Activated CD4-positive, alpha-beta T cell treated with anti-CD3 and anti-CD28 coated beads for 24 hours (primary cell): ENCODE results near the gene ABHD8.

Source experiments
- DNase-seq, 2 donors: peaks; one replicate each; pipeline ENCODE4 v3.0.0-alpha.2; 2020; ENCODE audit warnings: low read depth in 2 of 2

The ABHD8 gene, protein sequence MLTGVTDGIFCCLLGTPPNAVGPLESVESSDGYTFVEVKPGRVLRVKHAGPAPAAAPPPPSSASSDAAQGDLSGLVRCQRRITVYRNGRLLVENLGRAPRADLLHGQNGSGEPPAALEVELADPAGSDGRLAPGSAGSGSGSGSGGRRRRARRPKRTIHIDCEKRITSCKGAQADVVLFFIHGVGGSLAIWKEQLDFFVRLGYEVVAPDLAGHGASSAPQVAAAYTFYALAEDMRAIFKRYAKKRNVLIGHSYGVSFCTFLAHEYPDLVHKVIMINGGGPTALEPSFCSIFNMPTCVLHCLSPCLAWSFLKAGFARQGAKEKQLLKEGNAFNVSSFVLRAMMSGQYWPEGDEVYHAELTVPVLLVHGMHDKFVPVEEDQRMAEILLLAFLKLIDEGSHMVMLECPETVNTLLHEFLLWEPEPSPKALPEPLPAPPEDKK

DNA sequence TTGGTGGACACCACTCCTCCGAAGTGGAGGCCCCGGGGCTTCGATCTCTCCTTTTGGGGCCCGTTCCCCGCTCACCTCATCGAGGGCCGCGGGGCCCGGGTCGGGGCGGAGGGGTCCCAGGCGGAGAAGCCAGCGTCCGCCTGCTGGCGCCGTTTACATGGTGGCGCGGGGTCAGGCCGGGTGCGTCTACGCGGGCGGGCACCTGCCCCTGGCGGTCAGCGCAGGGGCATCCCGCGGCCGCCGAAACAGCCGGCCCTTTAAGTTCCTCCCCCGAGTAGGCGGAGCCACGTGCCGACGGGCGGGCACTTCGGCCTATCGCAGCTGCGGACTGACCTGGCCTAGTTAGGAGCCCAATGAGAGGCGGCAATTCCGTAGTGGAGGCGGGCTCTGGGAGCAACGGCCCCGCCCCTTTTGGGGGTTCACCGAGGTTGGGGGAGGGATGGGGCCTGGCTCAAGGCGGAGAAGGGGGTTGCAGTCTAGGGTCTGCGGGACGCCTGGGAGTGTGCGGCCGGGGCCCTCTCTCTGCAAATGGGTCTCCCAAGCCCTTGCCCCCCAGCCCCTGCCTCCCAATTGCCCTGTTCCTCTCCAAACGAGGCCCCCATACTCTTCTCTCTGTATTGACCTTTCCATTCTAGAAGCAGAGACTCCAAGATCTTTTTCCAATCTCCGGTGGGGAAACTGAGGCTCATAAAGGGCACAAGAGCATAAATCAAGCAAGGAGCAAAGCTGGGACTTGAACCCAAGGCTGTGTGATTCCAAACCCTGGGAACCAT is at the start of gene ABHD8:
Gene ABHD8, minus strand, starts transcription at position 259 of the 773 bp plus-strand sequence. CDS start 1,809 bp downstream, outside the sequence.
- peak; percentile 88 to 92 for DNase-seq

- no peak for DNase-seq
Measured at GRCh38 chr19:17352608-17353280, 49.5 kb upstream of the ABHD8 start.

- DNase-seq: no peak
Measured at GRCh38 chr19:17351815-17352435, 48.7 kb upstream of the ABHD8 start.

DNA sequence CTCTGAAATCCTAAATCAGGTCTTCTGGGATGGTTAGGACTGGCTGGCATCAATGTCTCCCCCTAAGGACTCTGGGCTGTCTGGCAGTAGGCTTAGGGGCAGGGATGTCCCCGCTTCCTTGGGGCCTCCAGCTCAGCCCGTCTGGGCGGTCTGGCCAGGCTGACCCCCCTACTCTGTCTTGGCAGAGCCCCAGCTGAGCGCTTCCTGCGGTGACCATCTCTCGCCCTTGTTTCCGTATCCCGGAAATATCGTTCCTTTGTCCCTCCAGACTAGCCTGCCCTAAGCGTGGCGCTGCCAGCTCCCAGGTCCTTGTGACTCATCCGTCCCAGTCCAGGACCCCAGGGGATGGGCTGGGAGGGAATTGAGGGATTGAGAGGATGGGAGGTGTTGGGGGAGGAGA is 45.5 kb upstream of the ABHD8 start:
- no peak for DNase-seq

GRCh38 chr19:17347877-17348276 is 44.7 kb upstream of the ABHD8 start:
- no peak for DNase-seq

- no peak for DNase-seq
Measured at GRCh38 chr19:17347361-17347760, 44.1 kb upstream of the ABHD8 start.

- DNase-seq: peak; percentile 76 to 79
Measured at GRCh38 chr19:17346109-17346671, 43.0 kb upstream of the ABHD8 start.

GRCh38 chr19:17341845-17342244 is 38.6 kb upstream of the ABHD8 start:
- DNase-seq: no peak

- DNase-seq: no peak
Measured at GRCh38 chr19:17341386-17341785, 38.2 kb upstream of the ABHD8 start.

- DNase-seq: no peak
Measured at GRCh38 chr19:17340871-17341357, 37.7 kb upstream of the ABHD8 start.

DNA sequence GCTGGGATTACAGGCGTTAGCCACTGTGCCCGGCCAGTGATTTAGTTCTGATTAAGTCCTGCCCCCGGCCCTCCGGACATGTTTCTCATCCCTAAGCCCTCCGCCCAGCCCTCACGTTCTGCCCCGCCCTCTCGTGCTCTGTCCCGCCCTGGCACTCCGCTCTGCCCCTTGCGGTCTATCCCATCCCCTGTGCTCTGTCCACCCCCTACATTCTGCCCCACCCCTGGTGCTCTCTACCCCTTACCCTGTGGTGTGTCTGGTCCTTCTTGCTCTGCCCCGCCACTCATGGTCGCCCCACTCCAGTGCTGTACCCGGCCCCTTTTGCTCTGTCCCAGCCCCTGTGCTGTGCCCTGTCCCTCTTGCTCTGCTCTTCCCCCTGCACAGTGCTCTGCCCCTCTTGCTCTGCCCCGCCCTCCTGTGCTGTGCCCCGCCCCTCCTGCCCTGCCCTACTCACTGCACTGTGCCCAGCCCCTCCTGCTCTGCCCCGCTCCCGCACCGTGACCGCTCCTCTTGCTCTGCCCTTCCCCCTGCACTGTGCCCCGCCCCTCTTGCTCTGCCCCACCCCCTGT is 37.2 kb upstream of the ABHD8 start:
- DNase-seq: no peak

DNA sequence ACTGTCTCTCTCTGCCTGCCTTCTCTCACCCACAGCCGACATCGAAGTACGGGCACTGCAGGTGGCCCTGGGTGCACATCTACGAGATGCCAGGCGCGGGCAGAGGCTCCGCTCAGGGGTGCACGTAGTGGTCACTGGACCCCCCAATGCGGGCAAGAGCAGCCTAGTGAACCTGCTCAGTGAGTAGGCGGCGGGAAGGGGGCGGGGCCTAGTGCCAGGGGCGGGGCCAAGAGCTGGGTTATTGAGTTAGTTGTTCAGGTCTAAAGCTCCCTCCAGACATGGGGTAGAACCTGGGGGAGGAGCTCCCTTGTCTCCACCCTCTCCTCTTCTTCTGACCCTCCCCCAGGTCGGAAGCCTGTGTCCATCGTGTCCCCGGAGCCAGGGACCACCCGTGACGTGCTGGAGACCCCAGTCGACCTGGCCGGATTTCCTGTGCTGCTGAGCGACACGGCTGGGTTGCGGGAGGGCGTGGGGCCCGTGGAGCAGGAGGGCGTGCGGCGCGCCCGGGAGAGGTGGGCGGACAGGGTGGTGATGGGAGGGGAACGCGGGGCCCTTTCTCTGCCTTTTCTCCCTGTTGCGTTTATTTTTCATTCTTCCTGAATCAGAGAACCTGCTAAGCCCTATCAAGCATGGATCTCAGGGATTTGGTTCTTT is 36.0 kb upstream of the ABHD8 start:
- peak in 1 of 2 donors; percentile 59 for DNase-seq

DNA sequence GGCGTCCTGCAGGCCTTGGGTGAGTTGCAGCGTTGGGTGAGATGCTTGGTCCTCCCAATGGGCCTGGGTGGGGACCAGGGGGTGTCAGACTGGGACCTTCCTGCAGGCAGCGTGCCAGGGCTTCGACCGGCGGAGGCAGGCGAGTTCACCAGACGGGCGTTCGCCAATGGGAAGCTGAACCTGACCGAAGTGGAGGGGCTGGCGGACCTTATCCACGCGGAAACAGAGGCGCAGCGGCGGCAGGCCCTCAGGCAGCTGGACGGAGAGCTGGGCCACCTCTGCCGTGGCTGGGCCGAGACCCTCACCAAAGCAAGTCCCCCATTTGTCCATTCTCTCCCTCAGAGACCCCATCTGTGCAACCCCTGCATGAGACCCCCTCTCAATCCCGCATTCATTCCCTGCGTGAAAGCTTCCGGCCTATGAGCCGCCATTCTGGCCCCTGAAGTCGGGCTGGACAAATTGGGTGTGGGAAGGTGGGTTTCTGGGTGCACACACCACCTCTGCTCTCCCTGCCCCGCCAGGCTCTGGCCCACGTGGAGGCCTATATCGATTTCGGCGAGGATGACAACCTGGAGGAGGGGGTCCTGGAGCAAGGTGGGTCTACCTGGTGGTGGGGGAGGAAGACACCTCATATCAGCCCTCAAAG is 35.3 kb upstream of the ABHD8 start:
- no peak for DNase-seq

DNA sequence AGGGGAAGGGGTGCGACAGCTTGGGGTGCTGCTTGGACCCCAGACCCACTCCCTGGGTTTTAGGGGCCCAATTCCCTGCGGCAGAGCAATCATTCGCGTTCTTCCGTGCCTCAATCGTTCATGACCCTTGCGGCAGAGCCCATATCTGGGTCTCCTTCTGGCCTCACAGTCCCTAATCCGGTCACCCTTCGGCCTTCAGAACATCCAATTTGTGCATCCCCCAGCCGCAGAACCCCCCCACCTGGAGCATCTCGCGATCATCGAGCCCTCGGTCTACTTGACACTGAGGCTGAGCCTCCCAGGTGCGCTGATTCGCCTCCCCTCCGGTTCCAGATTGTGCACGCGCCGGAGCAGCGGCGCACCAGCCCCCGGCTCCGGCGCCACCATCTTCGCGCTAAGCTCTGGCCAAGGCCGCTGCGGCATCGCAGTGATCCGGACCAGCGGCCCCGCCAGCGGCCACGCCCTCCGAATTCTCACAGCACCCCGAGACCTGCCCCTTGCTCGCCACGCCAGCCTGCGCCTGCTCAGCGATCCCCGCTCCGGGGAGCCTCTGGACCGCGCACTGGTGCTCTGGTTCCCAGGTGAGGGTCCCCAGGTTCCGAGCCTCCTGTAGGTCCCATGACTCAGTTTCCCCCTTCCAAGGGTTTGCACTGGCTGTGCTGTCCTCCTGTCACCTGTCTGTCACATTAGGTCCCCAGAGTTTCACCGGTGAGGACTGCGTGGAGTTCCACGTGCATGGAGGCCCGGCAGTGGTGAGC is 34.6 kb upstream of the ABHD8 start:
- no peak for DNase-seq

GRCh38 chr19:17336872-17337674 is 33.8 kb upstream of the ABHD8 start, which contains the start of gene GTPBP3:
Gene GTPBP3 (plus strand): TSS chr19:17337553. CDS start chr19:17337612, 59 bp downstream.
- DNase-seq: peak; percentile 93 to 95

GRCh38 chr19:17335575-17335974 is 32.4 kb upstream of the ABHD8 start:
- DNase-seq: no peak

- peak; percentile 97 to 98 for DNase-seq
Measured at GRCh38 chr19:17334414-17335409, 31.5 kb upstream of the ABHD8 start, which contains the start of gene ANO8. Gene ANO8 (minus strand): TSS chr19:17334855. CDS start chr19:17334670, 185 bp downstream.
